Vagina (tissue), 2 donors: ENCODE results near the gene EHD3.

ENCODE experiments used
- POLR2A ChIP-seq, 2 donors: fragments of 450-650 bp; IDR thresholded peaks; one replicate each; pipeline ENCODE4 v1.6.1; 2017; ENCODE audit warnings: antibody characterized with exemption in 2 of 2, mild to moderate bottlenecking in 2 of 2, moderate library complexity in 2 of 2
- POLR2AphosphoS5 ChIP-seq, 2 donors: sonication (generic); formaldehyde crosslinking; IDR thresholded peaks; one replicate each; pipeline ENCODE4 v1.9.0; 2017; ENCODE audit warnings: antibody characterized with exemption in 2 of 2, mild to moderate bottlenecking in 2 of 2, low read depth in 1 of 2; ENCODE audit not compliant: insufficient read depth in 1 of 2
- TF ChIP-seq, protein P1 (sequence below), 3 experiments: fragments of 450-650 bp in 2 of 3; fragments of 200-600 bp in 1 of 3; sonication (generic) in 1 of 3; IDR thresholded peaks; one replicate each; pipeline ENCODE4 v1.5.1; 2017 to 2019; ENCODE audit warnings: antibody characterized with exemption in 3 of 3, mild to moderate bottlenecking in 2 of 3, moderate library complexity in 2 of 3

DNA sequence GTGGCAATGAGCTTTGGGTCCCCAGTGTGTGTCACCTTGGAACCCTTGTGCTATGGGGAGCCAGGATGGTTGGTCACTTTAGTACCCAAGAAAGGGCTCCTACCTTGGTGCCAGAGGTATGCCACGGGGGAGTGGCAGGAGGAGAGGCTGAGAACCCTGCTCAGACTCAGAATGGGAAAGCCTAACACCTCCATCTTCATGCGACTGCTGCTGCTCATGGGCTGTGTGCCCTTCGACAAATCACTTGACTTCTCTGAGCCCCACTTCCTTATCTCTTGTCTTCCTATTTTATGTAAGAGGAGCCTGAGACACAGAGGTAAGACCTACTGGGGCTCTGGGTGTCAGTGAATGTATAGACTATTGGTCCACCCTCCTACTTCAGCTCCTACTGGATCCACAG is 25.1 kb downstream of the EHD3 start:
- TF ChIP-seq, protein P1, sequence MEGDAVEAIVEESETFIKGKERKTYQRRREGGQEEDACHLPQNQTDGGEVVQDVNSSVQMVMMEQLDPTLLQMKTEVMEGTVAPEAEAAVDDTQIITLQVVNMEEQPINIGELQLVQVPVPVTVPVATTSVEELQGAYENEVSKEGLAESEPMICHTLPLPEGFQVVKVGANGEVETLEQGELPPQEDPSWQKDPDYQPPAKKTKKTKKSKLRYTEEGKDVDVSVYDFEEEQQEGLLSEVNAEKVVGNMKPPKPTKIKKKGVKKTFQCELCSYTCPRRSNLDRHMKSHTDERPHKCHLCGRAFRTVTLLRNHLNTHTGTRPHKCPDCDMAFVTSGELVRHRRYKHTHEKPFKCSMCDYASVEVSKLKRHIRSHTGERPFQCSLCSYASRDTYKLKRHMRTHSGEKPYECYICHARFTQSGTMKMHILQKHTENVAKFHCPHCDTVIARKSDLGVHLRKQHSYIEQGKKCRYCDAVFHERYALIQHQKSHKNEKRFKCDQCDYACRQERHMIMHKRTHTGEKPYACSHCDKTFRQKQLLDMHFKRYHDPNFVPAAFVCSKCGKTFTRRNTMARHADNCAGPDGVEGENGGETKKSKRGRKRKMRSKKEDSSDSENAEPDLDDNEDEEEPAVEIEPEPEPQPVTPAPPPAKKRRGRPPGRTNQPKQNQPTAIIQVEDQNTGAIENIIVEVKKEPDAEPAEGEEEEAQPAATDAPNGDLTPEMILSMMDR (IDR thresholded peaks at IDR 0.05) = no peak
- no peak for TF ChIP-seq POLR2A (IDR thresholded peaks at IDR 0.05)
- TF ChIP-seq POLR2AphosphoS5 (IDR thresholded peaks at IDR 0.05; ENCODE audit: insufficient read depth in 1 of 2, low read depth in 1 of 2) = no peak
